ENCODE results near the gene KLHL3.
"Not testable (repeated sequence)": the region's sequence is repeated elsewhere in the genome, so short reads cannot be mapped to it uniquely, and the experiment has no call there.

The KLHL3 gene

GRCh38 chr5:137668637-137669036 is 67.3 kb downstream of the KLHL3 start:
- Mint-ChIP-seq H3K4me3 (no peak overlapping the region), H3K27ac (no peak overlapping the region), H3K9me3 (no peaks in the 10 kb centered on the region), H3K27me3 (no peaks in the 10 kb centered on the region), H3K4me1 (peaks cover 27% of the 10 kb centered on the region)
- no peak for ATAC-seq
- no peak for DNase-seq

DNA sequence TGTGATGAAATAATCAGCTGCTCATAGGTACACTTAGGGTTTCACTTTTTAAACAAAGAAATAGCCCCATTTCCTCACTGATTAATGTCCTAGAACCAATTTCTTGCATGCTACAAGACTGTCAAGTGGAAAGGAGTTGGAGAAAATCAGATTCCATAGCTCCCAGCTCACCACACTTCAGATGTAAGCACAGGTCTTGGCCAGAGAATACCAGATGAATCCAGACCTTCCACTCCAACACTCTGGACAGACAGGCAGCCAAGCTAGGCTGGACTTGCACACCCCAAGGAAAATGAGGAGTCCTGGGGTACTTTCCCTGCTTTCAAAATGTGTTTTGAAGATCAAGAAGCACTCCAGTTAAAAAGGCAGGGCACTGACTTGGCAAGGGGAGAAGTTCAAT is 68.5 kb downstream of the KLHL3 start:
- no peak for ATAC-seq
- DNase-seq: no peak
- H3K4me1 Mint-ChIP-seq: peaks cover 30% of the 10 kb centered on the region
- H3K27ac Mint-ChIP-seq: peak overlapping the region in 1 of 2 donors; percentile 42
- H3K27me3 Mint-ChIP-seq: no peaks in the 10 kb centered on the region
- no peaks in the 10 kb centered on the region for H3K9me3 Mint-ChIP-seq
- H3K4me3 Mint-ChIP-seq: no peak overlapping the region

DNA sequence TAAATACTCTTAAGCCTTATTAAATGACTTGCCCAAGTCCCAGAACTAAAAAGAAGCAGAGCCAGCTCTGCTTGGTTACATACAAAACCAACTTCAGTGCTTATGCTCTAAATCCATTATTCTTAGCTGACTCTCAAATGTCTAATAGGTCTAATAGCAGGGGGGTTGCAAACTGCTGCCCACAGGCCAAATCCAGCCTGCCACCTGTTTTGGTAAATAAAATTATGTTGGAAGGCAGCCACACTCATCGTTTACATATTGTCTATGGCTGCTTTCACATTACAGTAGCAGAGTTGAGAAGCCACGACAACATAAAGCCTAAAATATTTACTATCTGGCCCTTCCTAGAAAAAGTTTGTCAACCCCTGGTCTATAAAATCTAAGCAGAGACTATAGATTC is 69.0 kb downstream of the KLHL3 start:
- H3K9me3 Mint-ChIP-seq: no peaks in the 10 kb centered on the region
- H3K4me1 Mint-ChIP-seq: peaks cover 35% of the 10 kb centered on the region
- no peaks in the 10 kb centered on the region for H3K27me3 Mint-ChIP-seq
- peak overlapping the region; percentile 17 to 50 for H3K4me3 Mint-ChIP-seq
- DNase-seq (no peak), ATAC-seq (no peak)
- H3K27ac Mint-ChIP-seq: peak overlapping the region in 1 of 2 donors; percentile 92

GRCh38 chr5:137666461-137666850 is 69.4 kb downstream of the KLHL3 start:
- Mint-ChIP-seq H3K4me1 (peaks cover 39% of the 10 kb centered on the region), H3K27me3 (no peaks in the 10 kb centered on the region), H3K4me3 (peak overlapping the region; percentile 17 to 50), H3K9me3 (no peaks in the 10 kb centered on the region), H3K27ac (peak overlapping the region; percentile 35 to 92)
- ATAC-seq (peak; percentile 72), DNase-seq (no peak)

DNA sequence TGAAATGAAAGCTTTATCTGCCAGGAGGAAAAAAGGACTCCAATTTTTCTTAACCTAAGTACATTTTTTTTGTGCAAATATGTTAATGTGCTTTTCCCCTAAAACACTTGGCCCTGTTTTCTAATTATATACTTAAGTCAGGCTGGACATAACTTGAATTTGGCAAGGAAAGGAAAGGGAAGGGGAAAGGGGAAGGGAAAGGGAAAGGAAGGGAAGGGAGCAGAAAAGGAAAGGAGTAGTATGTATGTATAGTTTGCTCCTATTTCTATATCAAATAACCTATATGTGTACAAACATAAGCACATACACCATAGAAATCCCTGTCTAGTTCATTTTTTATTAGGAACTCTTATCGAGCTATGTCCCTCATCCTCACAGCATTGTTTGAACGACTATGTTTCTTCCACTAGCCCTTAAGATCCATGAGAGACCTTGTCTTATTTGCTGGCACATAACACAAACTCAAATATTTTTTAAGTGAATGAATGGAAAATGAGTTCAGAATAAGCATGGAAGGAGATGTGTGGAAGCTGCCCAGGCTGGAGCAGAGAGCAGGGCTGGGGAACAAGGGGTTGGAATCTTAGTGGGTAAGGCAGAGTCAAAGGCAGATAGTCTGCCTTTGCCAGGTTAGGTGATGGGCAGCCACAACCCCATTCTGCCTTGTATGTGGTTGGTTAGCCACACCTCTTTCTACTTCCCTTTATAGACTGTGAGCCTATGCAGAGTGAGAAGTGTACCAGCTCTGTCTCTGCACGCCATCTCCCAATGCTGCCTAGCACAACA is 70.0 kb downstream of the KLHL3 start:
- ATAC-seq (peak; percentile 100), DNase-seq (peak; percentile 41 to 59)
- peak overlapping the region; percentile 35 to 92 for H3K27ac Mint-ChIP-seq
- H3K27me3 Mint-ChIP-seq: no peaks in the 10 kb centered on the region
- peaks cover 41% of the 10 kb centered on the region for H3K4me1 Mint-ChIP-seq
- peak overlapping the region; percentile 17 to 50 for H3K4me3 Mint-ChIP-seq
- H3K9me3 Mint-ChIP-seq: no peaks in the 10 kb centered on the region

DNA sequence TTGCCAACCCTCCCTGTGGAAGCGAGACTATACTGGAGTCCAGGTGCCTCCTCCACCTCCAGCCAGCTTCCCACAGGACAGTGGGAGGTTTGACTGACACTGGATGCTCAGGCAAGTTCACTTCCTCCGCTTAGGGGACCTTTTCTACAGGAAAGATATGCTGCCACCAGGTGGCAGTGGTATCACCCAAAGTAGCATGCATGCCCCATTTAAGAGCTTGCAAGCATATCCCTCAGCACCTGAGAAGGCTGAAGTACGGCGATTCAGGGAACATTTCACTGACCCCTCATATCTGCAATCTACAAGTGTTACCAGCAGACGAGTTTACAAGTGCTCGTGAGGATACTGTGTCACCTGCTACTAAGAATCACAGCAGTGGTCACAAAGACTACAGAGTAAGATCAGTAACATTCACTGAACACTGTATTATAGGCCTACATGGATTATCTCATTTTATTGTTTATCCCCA is 75.5 kb downstream of the KLHL3 start:
- peak overlapping the region; percentile 48 to 70 for H3K27ac Mint-ChIP-seq
- H3K9me3 Mint-ChIP-seq: no peaks in the 10 kb centered on the region
- H3K4me3 Mint-ChIP-seq: no peak overlapping the region
- no peaks in the 10 kb centered on the region for H3K27me3 Mint-ChIP-seq
- peaks cover 21% of the 10 kb centered on the region for H3K4me1 Mint-ChIP-seq
- DNase-seq (peak; percentile 55 to 70), ATAC-seq (peak; percentile 92)

DNA sequence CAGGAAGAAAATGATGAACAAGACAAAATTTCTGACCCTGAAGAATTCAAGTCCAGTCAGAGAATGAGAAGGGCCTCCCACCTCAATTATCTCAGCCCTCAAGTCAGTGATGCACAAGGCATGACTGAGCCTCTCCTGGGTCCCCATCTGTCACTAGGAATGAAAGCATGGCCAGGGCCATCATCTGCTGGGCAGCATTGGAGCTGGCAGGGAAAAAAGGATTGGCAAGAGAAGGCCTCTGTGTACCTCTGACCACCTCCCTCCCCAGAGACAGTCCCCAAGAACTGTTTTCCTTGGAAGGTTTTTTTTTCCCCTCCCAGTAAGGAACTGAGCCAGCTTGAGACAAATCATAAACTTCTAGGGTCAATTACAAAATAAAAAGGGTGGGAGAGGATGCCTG is 76.7 kb downstream of the KLHL3 start:
- peaks cover 18% of the 10 kb centered on the region for H3K4me1 Mint-ChIP-seq

GRCh38 chr5:137658324-137658723 is 77.6 kb downstream of the KLHL3 start:
- DNase-seq: no peak
- H3K4me3 Mint-ChIP-seq: no peak overlapping the region
- ATAC-seq: no peak
- no peaks in the 10 kb centered on the region for H3K27me3 Mint-ChIP-seq
- peaks cover 18% of the 10 kb centered on the region for H3K4me1 Mint-ChIP-seq
- no peaks in the 10 kb centered on the region for H3K9me3 Mint-ChIP-seq
- no peak overlapping the region for H3K27ac Mint-ChIP-seq

More for the DNA sequence above, 76.7 kb downstream of the KLHL3 start:
- no peak for ATAC-seq
- no peak overlapping the region for H3K27ac Mint-ChIP-seq
- no peaks in the 10 kb centered on the region for H3K27me3 Mint-ChIP-seq
- DNase-seq: no peak
- no peak overlapping the region for H3K4me3 Mint-ChIP-seq
- no peaks in the 10 kb centered on the region for H3K9me3 Mint-ChIP-seq

DNA sequence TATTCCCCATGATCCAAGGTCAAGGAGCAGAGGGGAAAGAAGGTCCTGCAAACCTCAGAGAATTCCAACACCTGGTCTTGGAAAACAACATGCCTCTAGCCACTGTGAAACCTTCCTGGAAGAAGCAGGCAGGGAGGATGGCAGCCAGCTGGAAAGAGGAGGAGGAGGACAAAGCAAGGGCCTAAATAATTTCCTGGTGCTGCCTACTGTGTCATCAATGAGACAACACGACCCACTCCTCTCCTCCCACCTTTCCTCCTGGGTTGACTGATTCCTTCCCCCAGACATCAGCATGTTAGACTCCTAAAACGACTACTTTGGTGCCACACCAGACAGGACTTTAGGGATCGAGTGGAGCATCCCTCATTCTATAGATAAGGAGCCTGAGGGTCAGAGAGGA is 78.8 kb downstream of the KLHL3 start:
- H3K4me1 Mint-ChIP-seq: peaks cover 13% of the 10 kb centered on the region
- ATAC-seq (no peak), DNase-seq (no peak)
- no peak overlapping the region for H3K4me3 Mint-ChIP-seq
- no peaks in the 10 kb centered on the region for H3K27me3 Mint-ChIP-seq
- no peak overlapping the region for H3K27ac Mint-ChIP-seq
- H3K9me3 Mint-ChIP-seq: no peaks in the 10 kb centered on the region

- no peak for DNase-seq
These were observed 79.3 kb downstream of the KLHL3 start for GRCh38 chr5:137656558-137656957.

GRCh38 chr5:137651022-137651421 is 84.9 kb downstream of the KLHL3 start:
- Mint-ChIP-seq H3K27ac (no peak overlapping the region), H3K4me3 (no peak overlapping the region), H3K27me3 (no peaks in the 10 kb centered on the region), H3K4me1 (no peaks in the 10 kb centered on the region), H3K9me3 (no peaks in the 10 kb centered on the region)
- ATAC-seq (no peak), DNase-seq (no peak)

More at GRCh38 chr5:137656558-137656957, 79.3 kb downstream of the KLHL3 start:
- Mint-ChIP-seq H3K9me3 (no peaks in the 10 kb centered on the region), H3K4me1 (peaks cover 8% of the 10 kb centered on the region), H3K27ac (no peak overlapping the region), H3K4me3 (no peak overlapping the region), H3K27me3 (no peaks in the 10 kb centered on the region)
- ATAC-seq: no peak

DNA sequence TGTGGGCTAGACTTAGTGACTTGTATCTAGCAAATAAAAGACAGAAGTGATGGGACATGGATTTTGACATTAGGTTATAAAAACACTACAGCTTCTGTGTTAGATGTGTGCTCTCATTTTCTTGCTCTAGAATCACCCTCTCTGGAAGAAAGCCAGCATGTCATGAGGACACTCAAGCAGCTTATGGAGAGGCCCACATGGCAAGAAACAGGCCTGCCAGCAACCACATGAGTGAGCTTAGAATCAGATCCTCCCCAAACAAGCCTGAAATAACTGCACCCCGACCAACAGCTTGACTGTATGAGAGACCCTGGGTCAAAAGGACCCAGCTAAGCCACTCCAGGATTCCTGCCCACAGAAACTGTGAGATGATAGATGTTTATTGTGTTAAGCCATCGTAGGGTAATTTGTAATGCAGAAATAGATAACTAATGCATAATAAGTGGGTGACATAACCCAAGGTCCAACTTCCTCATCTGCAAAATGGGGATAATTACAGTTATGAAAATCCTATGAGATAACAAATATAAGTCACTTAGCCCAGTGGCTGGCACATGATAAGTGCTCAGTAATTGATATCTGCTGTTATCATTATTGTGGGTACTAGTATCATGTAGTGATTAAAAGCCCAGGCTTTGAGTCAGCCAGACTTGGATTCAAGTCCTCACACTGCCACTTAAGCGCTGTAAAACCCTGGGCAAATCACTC is 86.5 kb downstream of the KLHL3 start:
- no peaks in the 10 kb centered on the region for H3K4me1 Mint-ChIP-seq
- H3K27me3 Mint-ChIP-seq: no peaks in the 10 kb centered on the region
- no peak for DNase-seq
- H3K4me3 Mint-ChIP-seq: no peak overlapping the region
- peaks cover 0 to 7% of the 10 kb centered on the region in 2 donors for H3K9me3 Mint-ChIP-seq
- ATAC-seq: no peak
- no peak overlapping the region for H3K27ac Mint-ChIP-seq

GRCh38 chr5:137648361-137648760 is 87.5 kb downstream of the KLHL3 start:
- H3K27ac Mint-ChIP-seq: no peak overlapping the region
- no peaks in the 10 kb centered on the region for H3K4me1 Mint-ChIP-seq
- no peak for DNase-seq
- no peak overlapping the region for H3K4me3 Mint-ChIP-seq
- peaks cover 0 to 7% of the 10 kb centered on the region in 2 donors for H3K9me3 Mint-ChIP-seq
- H3K27me3 Mint-ChIP-seq: no peaks in the 10 kb centered on the region
- no peak for ATAC-seq

DNA sequence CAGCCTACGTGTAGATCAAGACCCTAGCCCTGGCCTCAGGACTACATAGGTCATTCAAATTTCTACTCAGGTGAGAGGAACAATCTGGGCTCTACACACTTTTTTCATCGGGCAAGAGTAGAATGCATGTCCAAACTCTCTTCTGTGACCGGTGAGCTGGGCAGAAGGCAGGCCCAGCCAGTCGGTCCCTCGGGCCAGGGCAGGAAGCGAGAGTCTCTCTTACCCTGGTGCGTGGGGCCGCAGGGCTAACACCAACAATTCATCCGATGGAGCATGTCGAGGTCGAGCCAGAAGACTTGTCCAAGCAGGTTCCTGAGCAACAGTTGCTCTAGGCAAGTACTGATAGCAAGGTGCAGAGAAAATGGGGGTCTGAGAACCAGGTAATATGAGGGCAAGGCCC is 88.5 kb downstream of the KLHL3 start:
- DNase-seq (no peak), ATAC-seq (no peak)
- no peaks in the 10 kb centered on the region for H3K27me3 Mint-ChIP-seq
- no peaks in the 10 kb centered on the region for H3K4me1 Mint-ChIP-seq
- H3K27ac Mint-ChIP-seq: no peak overlapping the region
- H3K9me3 Mint-ChIP-seq: peaks cover 0 to 7% of the 10 kb centered on the region in 2 donors
- H3K4me3 Mint-ChIP-seq: no peak overlapping the region

DNA sequence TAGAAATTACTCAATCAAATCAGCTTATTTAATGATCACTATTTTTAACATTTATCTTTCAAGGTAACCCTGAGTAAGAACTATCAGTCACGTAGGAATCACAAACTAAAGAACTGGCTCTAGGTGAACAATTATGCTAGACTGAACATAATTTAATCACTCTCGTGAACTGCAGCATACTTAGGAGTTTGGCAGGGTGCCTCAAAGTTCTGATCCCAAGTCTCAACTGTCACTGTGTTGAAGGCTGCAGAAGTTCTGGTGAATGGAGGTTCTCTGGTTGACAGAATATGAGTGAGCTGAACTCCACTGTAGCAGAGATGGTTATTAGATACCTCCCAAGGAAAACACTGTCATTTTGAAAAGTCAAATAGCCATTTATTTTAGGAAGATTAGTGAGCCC is 89.1 kb downstream of the KLHL3 start:
- H3K4me1 Mint-ChIP-seq: no peaks in the 10 kb centered on the region
- DNase-seq (no peak), ATAC-seq (no peak)
- H3K27ac Mint-ChIP-seq: peak overlapping the region in 1 of 2 donors; percentile 42
- H3K9me3 Mint-ChIP-seq: peaks cover 0 to 7% of the 10 kb centered on the region in 2 donors
- no peak overlapping the region for H3K4me3 Mint-ChIP-seq
- H3K27me3 Mint-ChIP-seq: no peaks in the 10 kb centered on the region

GRCh38 chr5:137643081-137643480 is 92.8 kb downstream of the KLHL3 start:
- not testable (repeated sequence) for H3K27ac Mint-ChIP-seq, H3K4me3 Mint-ChIP-seq, H3K4me1 Mint-ChIP-seq, ATAC-seq, H3K9me3 Mint-ChIP-seq, H3K27me3 Mint-ChIP-seq, DNase-seq
